Vagina (tissue), 2 donors: Measurements from ENCODE around the gene UQCRH. TPM values are rescaled to one million over a fixed set of nuclear protein-coding genes. Genes with fewer than 3 reads are reported as not detected.
"Not testable (repeated sequence)": the region's sequence is repeated elsewhere in the genome, so short reads cannot be mapped to it uniquely, and the experiment has no call there.

Source experiments
- DNase-seq, 2 donors: peaks; one replicate each; pipeline ENCODE4 v3.0.0-alpha.2; 2017; ENCODE audit errors: extremely low spot score in 2 of 2
- H3K27ac ChIP-seq: fragments of 200-600 bp; sonication (generic); one replicate; pipeline ENCODE4 v1.5.1; 2019
- H3K27me3 ChIP-seq: fragments of 200-600 bp; sonication (generic); one replicate; pipeline ENCODE4 v1.5.1; 2019
- H3K36me3 ChIP-seq, 2 donors: fragments of 200-600 bp; sonication (generic); one replicate each; pipeline ENCODE4 v1.5.1; 2017 to 2019
- H3K4me1 ChIP-seq: fragments of 200-600 bp; sonication (generic); one replicate; pipeline ENCODE4 v1.5.1; 2019
- H3K4me3 ChIP-seq, 2 donors: fragments of 200-600 bp; sonication (generic); 1 replicate in 1 of 2; 2 replicates in 1 of 2; pipeline ENCODE4 v1.5.1; 2016 to 2019
- H3K9me3 ChIP-seq: fragments of 200-600 bp; sonication (generic); one replicate; pipeline ENCODE4 v1.5.1; 2019
- CTCF ChIP-seq, 3 experiments: fragments of 450-650 bp in 2 of 3; fragments of 200-600 bp in 1 of 3; sonication (generic) in 1 of 3; IDR thresholded peaks; one replicate each; pipeline ENCODE4 v1.5.1; 2017 to 2019; ENCODE audit warnings: antibody characterized with exemption in 3 of 3, mild to moderate bottlenecking in 2 of 3, moderate library complexity in 2 of 3
- POLR2A ChIP-seq, 2 donors: fragments of 450-650 bp; IDR thresholded peaks; one replicate each; pipeline ENCODE4 v1.6.1; 2017; ENCODE audit warnings: antibody characterized with exemption in 2 of 2, mild to moderate bottlenecking in 2 of 2, moderate library complexity in 2 of 2
- POLR2AphosphoS5 ChIP-seq, 2 donors: sonication (generic); formaldehyde crosslinking; IDR thresholded peaks; one replicate each; pipeline ENCODE4 v1.9.0; 2017; ENCODE audit warnings: antibody characterized with exemption in 2 of 2, mild to moderate bottlenecking in 2 of 2, low read depth in 1 of 2; ENCODE audit not compliant: insufficient read depth in 1 of 2
- intact Hi-C: fragments of 100-400 bp; cut with DNase I; formaldehyde crosslinking; loops from one replicate; pipeline ENCODE4 v1.15.1; 2023
- total RNA-seq: library from RNA; depleted of rRNA; stranded (reverse); fragments of >200 nt; gene quantifications from one replicate; pipeline ENCODE4 v1.2.3, GENCODE V29; 2016

UQCRH gene
- total RNA-seq, 1 donor from 2014 or later: 175 TPM

DNA sequence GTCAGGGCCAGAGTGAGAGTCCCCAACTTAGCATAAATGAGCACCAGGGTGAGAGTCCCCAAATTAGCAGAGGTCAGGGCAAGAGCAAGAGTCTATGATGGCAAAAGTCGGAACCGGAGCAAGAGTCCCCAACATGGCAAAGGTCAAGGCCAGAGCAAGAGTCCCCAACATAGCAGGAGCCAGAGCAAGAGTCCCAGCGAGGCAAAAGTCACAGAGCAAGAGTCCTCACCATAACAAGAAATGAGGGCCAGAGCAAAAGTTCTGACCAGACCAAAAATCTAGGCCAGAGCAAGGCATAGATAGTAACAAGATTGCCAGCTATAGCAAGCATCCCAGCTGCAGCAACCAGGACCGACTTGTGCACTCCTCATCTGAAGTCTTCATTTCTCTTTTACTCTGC, 40.2 kb downstream of the UQCRH start:
- H3K4me1 ChIP-seq: peaks cover 8% of the 10 kb centered on the region
- H3K27me3 ChIP-seq: no peaks in the 10 kb centered on the region
- H3K9me3 ChIP-seq: no peaks in the 10 kb centered on the region
- no peak overlapping the region for H3K27ac ChIP-seq
- H3K36me3 ChIP-seq: peaks cover 0 to 43% of the 10 kb centered on the region in 2 donors
- intact Hi-C loops: no loop called here
- no peak for DNase-seq
- no peak overlapping the region for H3K4me3 ChIP-seq
- TF ChIP-seq POLR2A (IDR thresholded peaks at IDR 0.05) (no peak), CTCF (IDR thresholded peaks at IDR 0.05) (no peak), POLR2AphosphoS5 (IDR thresholded peaks at IDR 0.05; ENCODE audit: insufficient read depth in 1 of 2, low read depth in 1 of 2) (no peak)

DNA sequence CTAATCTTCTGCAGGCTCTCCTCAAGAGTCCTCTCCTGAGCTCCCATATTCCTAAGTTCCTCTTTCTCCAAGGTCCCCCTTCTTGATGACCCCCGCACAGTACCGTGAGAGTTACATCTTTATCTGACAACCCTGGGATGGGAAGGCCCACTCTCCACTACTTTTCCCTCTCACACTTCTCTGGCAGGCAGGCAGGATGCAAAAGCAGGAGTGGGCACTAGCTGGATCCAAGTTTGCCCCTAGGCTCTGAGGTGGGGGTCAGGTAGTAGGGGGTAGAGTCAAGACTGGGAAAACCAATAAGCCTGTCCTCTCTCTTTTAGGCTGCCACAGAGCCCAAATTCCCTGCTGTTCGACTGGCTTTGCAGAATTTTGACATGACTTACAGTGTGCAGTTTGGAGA, 41.0 kb downstream of the UQCRH start:
- peaks cover 0 to 48% of the 10 kb centered on the region in 2 donors for H3K36me3 ChIP-seq
- no peaks in the 10 kb centered on the region for H3K9me3 ChIP-seq
- H3K27me3 ChIP-seq: no peaks in the 10 kb centered on the region
- no peak overlapping the region for H3K4me3 ChIP-seq
- H3K27ac ChIP-seq: no peak overlapping the region
- TF ChIP-seq POLR2AphosphoS5 (IDR thresholded peaks at IDR 0.05; ENCODE audit: insufficient read depth in 1 of 2, low read depth in 1 of 2) (no peak), POLR2A (IDR thresholded peaks at IDR 0.05) (no peak), CTCF (IDR thresholded peaks at IDR 0.05) (no peak)
- H3K4me1 ChIP-seq: peaks cover 8% of the 10 kb centered on the region
- no peak for DNase-seq
- intact Hi-C loops: no loop called here

- Histone ChIP-seq H3K27me3 (no peaks in the 10 kb centered on the region), H3K4me1 (peaks cover 8% of the 10 kb centered on the region), H3K4me3 (no peak overlapping the region), H3K36me3 (peaks cover 0 to 56% of the 10 kb centered on the region in 2 donors), H3K9me3 (no peaks in the 10 kb centered on the region), H3K27ac (no peak overlapping the region)
- TF ChIP-seq POLR2A (IDR thresholded peaks at IDR 0.05) (no peak), POLR2AphosphoS5 (IDR thresholded peaks at IDR 0.05; ENCODE audit: insufficient read depth in 1 of 2, low read depth in 1 of 2) (no peak), CTCF (IDR thresholded peaks at IDR 0.05) (no peak)
- intact Hi-C loops: no loop called here
- DNase-seq: no peak
Observed at GRCh38 chr1:46345281-46345680, 41.8 kb downstream of the UQCRH start.

- no peak for DNase-seq
- Histone ChIP-seq H3K4me3 (no peak overlapping the region), H3K4me1 (no peaks in the 10 kb centered on the region), H3K36me3 (peaks cover 0 to 69% of the 10 kb centered on the region in 2 donors), H3K9me3 (no peaks in the 10 kb centered on the region), H3K27me3 (no peaks in the 10 kb centered on the region), H3K27ac (no peak overlapping the region)
- TF ChIP-seq POLR2AphosphoS5 (IDR thresholded peaks at IDR 0.05; ENCODE audit: insufficient read depth in 1 of 2, low read depth in 1 of 2) (no peak), CTCF (IDR thresholded peaks at IDR 0.05) (no peak), POLR2A (IDR thresholded peaks at IDR 0.05) (no peak)
- intact Hi-C loops: no loop called here
Observed at GRCh38 chr1:46352363-46352762, 48.9 kb downstream of the UQCRH start.

GRCh38 chr1:46355920-46356319, 52.4 kb downstream of the UQCRH start:
- H3K4me3 ChIP-seq, H3K9me3 ChIP-seq, H3K27me3 ChIP-seq, intact Hi-C loops, DNase-seq, H3K4me1 ChIP-seq, H3K27ac ChIP-seq: not testable (repeated sequence)
- H3K36me3 ChIP-seq: peaks cover 0 to 59% of the 10 kb centered on the region in 2 donors

GRCh38 chr1:46362158-46362557, 58.7 kb downstream of the UQCRH start:
- intact Hi-C loops: no loop called here
- H3K4me1 ChIP-seq: no peaks in the 10 kb centered on the region
- no peak for DNase-seq
- TF ChIP-seq POLR2A (IDR thresholded peaks at IDR 0.05) (no peak), CTCF (IDR thresholded peaks at IDR 0.05) (no peak), POLR2AphosphoS5 (IDR thresholded peaks at IDR 0.05; ENCODE audit: insufficient read depth in 1 of 2, low read depth in 1 of 2) (no peak)
- no peaks in the 10 kb centered on the region for H3K9me3 ChIP-seq
- no peak overlapping the region for H3K27ac ChIP-seq
- peaks cover 3 to 63% of the 10 kb centered on the region in 2 donors for H3K36me3 ChIP-seq
- H3K4me3 ChIP-seq: no peak overlapping the region
- no peaks in the 10 kb centered on the region for H3K27me3 ChIP-seq
